Rectal smooth muscle tissue (tissue), 1 donor: ENCODE results near the gene SPN.
"Not testable (repeated sequence)": the region's sequence is repeated elsewhere in the genome, so short reads cannot be mapped to it uniquely, and the experiment has no call there.

Experiments used
- H3K27ac ChIP-seq: one replicate; pipeline ENCODE4 v1.7.0; 2013; ENCODE audit warnings: low read depth, low read length, inconsistent platforms
- H3K27me3 ChIP-seq: one replicate; pipeline ENCODE4 v1.7.0; 2013; ENCODE audit warnings: low read length; ENCODE audit not compliant: control insufficient read depth, insufficient read depth
- H3K36me3 ChIP-seq: one replicate; pipeline ENCODE4 v1.7.0; 2013; ENCODE audit warnings: low read length; ENCODE audit not compliant: control insufficient read depth, insufficient read depth
- H3K4me1 ChIP-seq: one replicate; pipeline ENCODE4 v1.7.0; 2013; ENCODE audit warnings: low read length; ENCODE audit not compliant: control insufficient read depth, insufficient read depth
- H3K4me3 ChIP-seq: one replicate; pipeline ENCODE4 v1.7.0; 2013; ENCODE audit warnings: low read length
- H3K9ac ChIP-seq: one replicate; pipeline ENCODE4 v1.7.0; 2013; ENCODE audit warnings: low read length

SPN gene, protein sequence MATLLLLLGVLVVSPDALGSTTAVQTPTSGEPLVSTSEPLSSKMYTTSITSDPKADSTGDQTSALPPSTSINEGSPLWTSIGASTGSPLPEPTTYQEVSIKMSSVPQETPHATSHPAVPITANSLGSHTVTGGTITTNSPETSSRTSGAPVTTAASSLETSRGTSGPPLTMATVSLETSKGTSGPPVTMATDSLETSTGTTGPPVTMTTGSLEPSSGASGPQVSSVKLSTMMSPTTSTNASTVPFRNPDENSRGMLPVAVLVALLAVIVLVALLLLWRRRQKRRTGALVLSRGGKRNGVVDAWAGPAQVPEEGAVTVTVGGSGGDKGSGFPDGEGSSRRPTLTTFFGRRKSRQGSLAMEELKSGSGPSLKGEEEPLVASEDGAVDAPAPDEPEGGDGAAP

DNA sequence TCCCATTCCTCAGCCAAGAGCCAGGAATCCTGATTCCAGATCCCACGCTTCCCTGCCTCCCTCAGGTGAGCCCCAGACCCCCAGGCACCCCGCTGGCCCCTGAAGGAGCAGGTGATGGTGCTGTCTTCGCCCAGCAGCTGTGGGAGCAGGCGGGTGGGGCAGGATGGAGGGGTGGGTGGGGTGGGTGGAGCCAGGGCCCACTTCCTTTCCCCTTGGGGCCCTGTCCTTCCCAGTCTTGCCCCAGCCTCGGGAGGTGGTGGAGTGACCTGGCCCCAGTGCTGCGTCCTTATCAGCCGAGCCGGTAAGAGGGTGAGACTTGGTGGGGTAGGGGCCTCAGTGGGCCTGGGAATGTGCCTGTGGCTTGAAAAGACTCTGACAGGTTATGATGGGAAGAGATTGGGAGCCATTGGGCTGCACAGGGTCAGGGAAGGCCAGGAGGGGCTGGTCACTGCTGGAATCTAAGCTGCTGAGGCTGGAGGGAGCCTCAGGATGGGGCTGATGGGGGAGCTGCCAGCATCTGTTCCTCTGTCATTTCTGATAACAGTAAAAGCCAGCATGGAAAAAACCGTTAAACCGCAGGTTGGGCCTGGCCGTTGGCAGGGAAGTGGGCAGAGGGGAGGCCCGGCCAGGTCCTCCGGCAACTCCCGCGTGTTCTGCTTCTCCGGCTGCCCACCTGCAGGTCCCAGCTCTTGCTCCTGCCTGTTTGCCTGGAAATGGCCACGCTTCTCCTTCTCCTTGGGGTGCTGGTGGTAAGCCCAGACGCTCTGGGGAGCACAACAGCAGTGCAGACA, at the start of gene SPN:
TSS of gene SPN (plus strand) at position 232 of the 791 bp plus-strand sequence. CDS start at position 714, 482 bp downstream.
- no peak within 1 kb of the TSS for H3K27ac ChIP-seq
- H3K27me3 ChIP-seq, result no peaks in the 10 kb centered on the region
- H3K36me3 ChIP-seq, result no peaks in the 10 kb centered on the region
- no peaks in the 10 kb centered on the region for H3K4me1 ChIP-seq
- H3K9ac ChIP-seq, result no peak within 1 kb of the TSS
- peak within 1 kb of the TSS; percentile 49 for H3K4me3 ChIP-seq

DNA sequence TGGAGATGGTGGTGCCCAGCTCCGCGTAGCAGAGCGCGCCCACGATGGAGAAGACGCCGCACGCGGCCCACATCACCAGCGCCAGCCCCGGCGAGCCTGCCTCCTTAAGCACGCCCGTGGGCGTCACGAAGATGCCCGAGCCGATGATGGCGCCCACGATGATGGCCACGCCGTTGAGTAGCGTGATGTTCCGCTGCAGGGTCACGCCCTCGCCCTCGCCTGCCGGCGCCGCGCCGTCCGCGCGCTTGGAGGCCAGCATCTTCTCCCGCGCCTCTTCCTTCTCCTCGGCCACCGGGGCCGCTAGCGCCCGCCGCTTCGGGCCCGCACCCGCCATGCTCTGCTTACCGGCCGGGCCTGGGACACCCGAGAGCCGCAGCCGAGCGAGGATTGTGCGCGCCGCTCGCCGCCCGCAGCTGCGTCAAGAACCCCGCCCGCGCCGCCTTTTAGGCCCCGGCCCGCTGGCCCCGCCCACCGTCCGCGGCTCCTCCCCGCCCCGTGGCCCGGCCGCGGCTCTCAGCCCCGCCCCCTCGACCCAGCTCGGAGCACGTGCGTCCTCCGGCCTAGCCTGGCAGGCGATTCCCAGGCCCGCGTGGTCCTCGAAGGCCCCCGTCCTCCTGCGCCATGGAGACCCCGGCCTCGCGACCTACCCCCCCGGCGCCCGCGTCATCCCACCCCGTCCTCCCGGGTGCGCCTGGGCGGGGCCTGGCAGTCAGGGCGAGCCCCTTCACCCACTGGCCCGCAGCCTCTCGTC, 49.6 kb upstream of the SPN start:
- Histone ChIP-seq H3K4me3 (peak overlapping the region; percentile 80), H3K27ac (peak overlapping the region; percentile 72)
- H3K9ac ChIP-seq, H3K36me3 ChIP-seq, H3K27me3 ChIP-seq, H3K4me1 ChIP-seq: not testable (repeated sequence)

DNA sequence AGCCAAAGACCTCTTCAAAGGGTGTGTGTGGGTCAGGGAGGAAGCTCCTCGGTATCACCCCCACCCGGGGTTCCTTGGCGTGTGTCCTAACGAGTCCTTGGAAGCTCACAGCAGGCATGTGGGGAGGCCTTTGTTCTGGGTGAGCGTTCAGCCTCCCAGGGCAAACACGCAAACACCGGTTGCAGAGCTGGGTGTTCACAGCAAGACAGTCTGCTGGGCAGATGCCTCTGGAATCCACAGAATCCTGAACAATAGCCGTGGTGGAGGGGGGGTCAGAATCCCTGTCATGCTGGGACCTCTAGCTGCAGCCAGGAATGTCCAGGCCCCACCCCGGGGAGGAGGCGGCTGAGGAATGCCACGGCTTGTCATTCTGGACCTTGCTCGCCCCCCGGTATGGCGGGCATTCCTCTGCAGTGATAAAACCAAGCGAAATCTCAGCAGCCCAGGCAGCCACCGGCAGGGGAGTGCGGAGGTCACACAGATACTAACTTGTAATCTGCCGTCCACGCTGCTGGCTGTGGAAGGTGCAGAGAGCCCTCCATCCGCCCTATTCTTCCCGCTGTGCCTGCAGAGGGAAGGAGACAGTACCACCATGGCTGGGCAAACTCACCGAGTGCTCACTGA, 48.2 kb upstream of the SPN start:
- H3K36me3 ChIP-seq, H3K9ac ChIP-seq, H3K27ac ChIP-seq, H3K4me1 ChIP-seq, H3K27me3 ChIP-seq, H3K4me3 ChIP-seq: not testable (repeated sequence)

GRCh38 chr16:29616127-29616526, 46.9 kb upstream of the SPN start:
- H3K4me3 ChIP-seq, H3K27ac ChIP-seq, H3K36me3 ChIP-seq, H3K4me1 ChIP-seq, H3K27me3 ChIP-seq, H3K9ac ChIP-seq: not testable (repeated sequence)

DNA sequence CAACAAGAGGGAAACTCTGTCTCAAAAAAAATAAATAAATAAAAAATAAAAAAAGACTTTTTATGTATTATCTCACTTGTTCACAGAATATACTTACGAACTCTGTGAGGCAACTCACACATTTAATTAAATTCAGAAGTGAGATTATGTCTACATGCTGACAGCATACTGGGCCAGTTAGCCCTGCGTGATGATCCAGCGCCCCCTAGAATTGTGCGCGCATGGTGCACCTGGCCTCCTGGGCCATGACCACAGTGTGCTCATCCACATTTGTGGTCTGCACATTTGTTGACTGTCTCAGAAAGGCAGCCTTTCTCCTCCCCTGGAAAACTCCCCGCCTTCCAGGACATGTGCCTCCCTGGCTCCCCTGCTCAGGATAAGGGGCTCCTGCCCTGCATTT, 42.5 kb upstream of the SPN start:
- not testable (repeated sequence) for H3K4me1 ChIP-seq, H3K36me3 ChIP-seq, H3K9ac ChIP-seq, H3K27me3 ChIP-seq, H3K27ac ChIP-seq, H3K4me3 ChIP-seq

DNA sequence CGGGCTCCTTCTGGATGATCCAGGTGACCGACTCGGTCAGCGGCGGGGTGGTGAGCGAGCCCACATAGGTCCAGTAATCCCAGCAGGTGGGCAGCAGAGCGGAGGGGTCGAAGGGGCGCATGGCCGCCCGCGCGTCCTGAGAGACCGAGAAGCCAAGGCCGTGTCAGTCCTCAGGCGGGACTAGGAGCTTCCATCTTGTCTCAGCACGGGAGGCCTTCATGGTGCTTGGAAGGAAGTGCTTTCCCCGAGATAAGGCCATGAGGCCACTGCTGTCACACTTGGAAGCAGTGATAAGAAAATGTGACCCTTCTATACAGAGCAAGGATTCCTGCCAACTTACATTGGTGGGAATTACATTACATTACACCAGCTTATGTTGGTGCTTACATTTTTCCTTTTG, 40.3 kb upstream of the SPN start:
- not testable (repeated sequence) for H3K27ac ChIP-seq, H3K36me3 ChIP-seq, H3K9ac ChIP-seq, H3K4me3 ChIP-seq, H3K27me3 ChIP-seq, H3K4me1 ChIP-seq

DNA sequence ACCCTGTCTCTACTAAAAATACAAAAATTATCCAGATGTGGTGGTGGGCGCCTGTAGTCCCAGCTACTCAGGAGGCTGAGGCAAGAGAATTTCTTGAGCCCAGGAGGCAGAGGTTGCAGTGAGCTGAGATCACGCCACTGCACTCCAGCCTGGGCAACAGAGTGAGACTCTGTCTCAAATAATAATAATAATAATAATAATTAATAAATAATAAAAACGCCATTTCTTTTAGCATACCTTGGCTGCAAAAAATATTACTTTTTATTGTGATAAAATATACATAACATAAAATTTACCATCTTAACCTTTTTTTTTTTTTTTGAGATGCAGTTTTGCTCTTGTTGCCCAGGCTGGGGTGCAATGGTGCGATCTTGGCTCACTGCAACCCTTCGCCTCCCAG, 39.8 kb upstream of the SPN start:
- not testable (repeated sequence) for H3K9ac ChIP-seq, H3K27ac ChIP-seq, H3K27me3 ChIP-seq, H3K4me1 ChIP-seq, H3K36me3 ChIP-seq, H3K4me3 ChIP-seq

- not testable (repeated sequence) for H3K4me1 ChIP-seq, H3K9ac ChIP-seq, H3K27me3 ChIP-seq, H3K36me3 ChIP-seq, H3K4me3 ChIP-seq, H3K27ac ChIP-seq
Measured at GRCh38 chr16:29625114-29625513, 37.9 kb upstream of the SPN start.

- H3K9ac ChIP-seq, H3K4me1 ChIP-seq, H3K36me3 ChIP-seq, H3K27ac ChIP-seq, H3K4me3 ChIP-seq, H3K27me3 ChIP-seq: not testable (repeated sequence)
Measured at GRCh38 chr16:29626778-29627331, 36.2 kb upstream of the SPN start.

DNA sequence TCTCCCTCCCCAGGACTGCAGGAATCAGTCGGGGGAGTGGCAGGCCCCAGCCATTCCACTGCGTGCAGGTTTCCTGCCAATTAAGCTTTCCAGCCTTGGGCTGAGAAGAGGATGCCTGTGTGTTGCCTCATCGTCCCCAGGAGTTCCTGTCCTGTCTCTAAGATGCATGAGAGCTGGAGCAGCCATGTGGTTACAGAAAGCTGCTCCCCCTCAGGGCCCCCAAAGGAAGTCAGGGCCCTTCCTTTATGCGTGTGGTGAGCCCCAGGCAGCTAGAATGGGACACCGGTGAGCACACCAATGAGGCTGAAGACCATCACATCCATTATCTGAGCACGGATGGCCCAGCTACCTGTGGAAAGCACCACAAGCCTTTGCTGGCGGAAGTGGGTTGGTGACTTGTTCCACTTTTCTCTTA, 35.4 kb upstream of the SPN start:
- not testable (repeated sequence) for H3K36me3 ChIP-seq, H3K4me1 ChIP-seq, H3K27ac ChIP-seq, H3K4me3 ChIP-seq, H3K27me3 ChIP-seq, H3K9ac ChIP-seq

GRCh38 chr16:29628707-29629106, 34.3 kb upstream of the SPN start:
- not testable (repeated sequence) for H3K4me3 ChIP-seq, H3K27me3 ChIP-seq, H3K36me3 ChIP-seq, H3K4me1 ChIP-seq, H3K9ac ChIP-seq, H3K27ac ChIP-seq

- not testable (repeated sequence) for H3K27me3 ChIP-seq, H3K4me3 ChIP-seq, H3K27ac ChIP-seq, H3K36me3 ChIP-seq, H3K9ac ChIP-seq, H3K4me1 ChIP-seq
Measured at GRCh38 chr16:29629318-29629717, 33.7 kb upstream of the SPN start.
